ENCODE data around the gene CIDEA.
"Not testable (repeated sequence)": the region's sequence is repeated elsewhere in the genome, so short reads cannot be mapped to it uniquely, and the experiment has no call there.

DNA sequence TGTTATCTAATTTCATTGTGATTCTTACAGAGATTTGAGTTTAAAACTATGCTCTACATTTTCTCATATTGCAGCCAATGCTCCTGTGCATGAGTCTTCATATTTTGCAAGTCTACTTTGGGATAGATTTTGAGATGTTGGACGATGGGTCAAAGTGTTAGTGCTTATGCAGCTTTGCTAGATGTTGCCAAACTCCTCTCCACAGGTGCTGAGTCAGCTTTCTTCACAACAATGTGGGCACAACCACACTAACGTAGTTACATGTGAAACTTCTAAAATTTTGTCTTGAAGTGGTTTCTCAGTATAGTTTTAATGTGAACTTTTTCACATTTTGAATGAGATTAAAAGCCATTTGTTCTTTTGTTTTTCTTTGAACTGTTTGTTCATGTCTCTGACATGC lies 32.1 kb upstream of the CIDEA start:
- TF ChIP-seq, protein P1, sequence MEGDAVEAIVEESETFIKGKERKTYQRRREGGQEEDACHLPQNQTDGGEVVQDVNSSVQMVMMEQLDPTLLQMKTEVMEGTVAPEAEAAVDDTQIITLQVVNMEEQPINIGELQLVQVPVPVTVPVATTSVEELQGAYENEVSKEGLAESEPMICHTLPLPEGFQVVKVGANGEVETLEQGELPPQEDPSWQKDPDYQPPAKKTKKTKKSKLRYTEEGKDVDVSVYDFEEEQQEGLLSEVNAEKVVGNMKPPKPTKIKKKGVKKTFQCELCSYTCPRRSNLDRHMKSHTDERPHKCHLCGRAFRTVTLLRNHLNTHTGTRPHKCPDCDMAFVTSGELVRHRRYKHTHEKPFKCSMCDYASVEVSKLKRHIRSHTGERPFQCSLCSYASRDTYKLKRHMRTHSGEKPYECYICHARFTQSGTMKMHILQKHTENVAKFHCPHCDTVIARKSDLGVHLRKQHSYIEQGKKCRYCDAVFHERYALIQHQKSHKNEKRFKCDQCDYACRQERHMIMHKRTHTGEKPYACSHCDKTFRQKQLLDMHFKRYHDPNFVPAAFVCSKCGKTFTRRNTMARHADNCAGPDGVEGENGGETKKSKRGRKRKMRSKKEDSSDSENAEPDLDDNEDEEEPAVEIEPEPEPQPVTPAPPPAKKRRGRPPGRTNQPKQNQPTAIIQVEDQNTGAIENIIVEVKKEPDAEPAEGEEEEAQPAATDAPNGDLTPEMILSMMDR (IDR thresholded peaks at IDR 0.05; ENCODE audit: low read depth, low read length), result not testable (repeated sequence)
- TF ChIP-seq EZH2phosphoT487 (IDR thresholded peaks at IDR 0.05; ENCODE audit: low read depth), result not testable (repeated sequence)

Data from OCI-LY3 (cell line).